Ureter (tissue), 1 donor: ENCODE results near the gene MYH10. TPM values are rescaled to one million over a fixed set of nuclear protein-coding genes. Genes with fewer than 3 reads are reported as not detected.
"Not testable (repeated sequence)": the region's sequence is repeated elsewhere in the genome, so short reads cannot be mapped to it uniquely, and the experiment has no call there.

Experiments used
- DNase-seq: peaks from one replicate; pipeline ENCODE4 v3.0.0-alpha.2; 2020; ENCODE audit warnings: low spot score
- total RNA-seq: library from RNA; stranded (reverse); gene quantifications from one replicate; pipeline ENCODE4 v1.2.4, GENCODE V29; 2023
- donor health status: DM: yes; HTN: yes; CAD: no.

MYH10 gene
- total RNA-seq, 1 donor from 2014 or later, result 30.8 TPM

- no peak for DNase-seq
These were observed 74.5 kb downstream of the MYH10 start for GRCh38 chr17:8556074-8556473.

DNA sequence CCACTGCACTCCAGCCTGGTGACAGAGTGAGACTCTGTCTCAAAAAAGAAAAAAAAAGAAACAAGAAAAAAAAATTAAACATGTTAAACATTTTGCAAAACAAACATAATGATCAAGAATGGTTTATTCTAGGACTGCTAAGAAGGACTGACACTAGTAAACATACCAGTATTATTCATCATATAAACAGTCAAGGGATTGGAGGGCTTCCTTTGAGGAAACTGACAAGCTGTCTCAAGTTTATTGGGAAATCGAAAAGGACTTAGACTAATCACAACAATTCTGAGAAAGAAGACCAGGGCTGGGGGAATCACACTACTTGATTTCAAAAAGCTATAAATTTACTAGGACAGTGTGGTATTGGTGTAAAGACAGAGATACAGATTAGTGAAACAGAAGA lies 75.5 kb downstream of the MYH10 start:
- DNase-seq, result no peak

DNA sequence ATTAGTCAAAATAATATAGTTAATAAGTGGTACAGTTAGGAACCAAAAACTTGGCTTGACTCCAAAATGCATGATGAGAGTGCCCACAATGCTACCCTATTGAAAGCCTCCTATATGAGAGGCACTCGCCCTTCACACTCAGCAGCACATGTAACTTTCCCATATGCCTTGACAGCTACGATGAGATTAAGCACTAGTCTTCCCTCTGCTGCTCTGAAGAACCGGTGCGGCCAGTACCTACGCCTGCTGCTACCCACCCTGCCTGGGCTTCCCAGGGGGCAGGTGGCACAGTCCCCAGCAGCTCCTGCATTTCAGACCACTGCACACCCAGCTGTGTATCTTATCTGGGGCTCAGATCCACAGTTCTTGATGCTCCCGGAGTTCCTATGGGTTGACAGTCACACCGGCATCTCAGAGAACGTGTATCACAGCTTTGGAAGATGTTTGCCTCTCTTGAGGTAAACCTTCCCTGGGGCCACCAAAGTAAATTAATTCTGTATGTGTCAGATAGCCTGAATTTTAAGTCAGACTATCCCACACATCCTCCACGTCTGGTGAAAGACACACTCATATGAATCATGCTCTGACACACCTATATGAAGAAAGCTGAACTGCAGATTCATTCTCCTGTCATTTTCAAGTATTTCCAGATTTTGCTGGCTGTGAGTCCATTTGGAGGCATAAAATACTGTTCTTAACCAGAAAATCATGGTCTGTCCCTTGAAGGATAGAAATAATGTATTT lies 77.8 kb downstream of the MYH10 start:
- no peak for DNase-seq

DNA sequence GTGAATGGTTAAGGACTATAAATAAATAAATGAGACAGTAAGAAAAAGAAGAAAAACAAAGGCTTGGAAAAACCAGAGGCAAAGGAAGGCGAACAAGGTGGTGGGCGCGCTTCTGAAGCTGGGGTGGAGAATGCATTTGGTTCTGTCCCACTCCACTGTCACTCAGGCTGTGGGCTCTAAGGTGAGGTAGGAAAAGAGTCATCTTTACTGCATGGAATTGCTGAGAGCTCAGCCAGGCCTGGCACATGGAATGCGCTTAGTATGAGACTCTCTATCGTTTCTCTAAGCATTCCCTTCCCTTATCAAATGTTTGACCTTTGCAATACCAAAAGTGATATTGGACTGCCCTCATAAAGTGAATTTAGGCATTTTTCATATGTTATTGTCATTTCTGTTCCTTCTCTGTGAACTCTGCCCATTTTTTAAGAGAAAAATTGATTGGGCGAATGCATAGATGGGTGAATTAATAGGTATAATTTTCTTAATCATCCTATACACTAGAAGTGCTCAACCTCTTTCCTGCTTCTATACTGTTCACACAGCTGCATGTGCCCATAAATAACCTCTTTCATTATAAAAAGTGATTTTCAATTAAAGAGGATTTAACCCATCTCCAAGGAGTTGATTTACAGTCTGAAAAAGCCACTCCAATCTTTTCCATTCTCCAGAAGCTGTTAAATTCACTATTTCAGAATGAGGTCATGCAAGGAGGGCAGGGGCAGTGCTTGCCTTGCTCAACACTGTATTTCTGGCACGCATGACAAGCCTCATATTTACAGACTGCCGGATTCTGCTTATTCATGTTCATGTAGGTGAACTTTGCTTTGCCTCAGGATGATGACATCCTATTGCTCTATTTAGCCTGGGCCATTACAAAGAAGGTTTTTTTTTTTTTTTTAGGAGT lies 87.7 kb downstream of the MYH10 start:
- no peak for DNase-seq

- not testable (repeated sequence) for DNase-seq
These were observed 90.5 kb downstream of the MYH10 start for GRCh38 chr17:8539976-8540375.

DNA sequence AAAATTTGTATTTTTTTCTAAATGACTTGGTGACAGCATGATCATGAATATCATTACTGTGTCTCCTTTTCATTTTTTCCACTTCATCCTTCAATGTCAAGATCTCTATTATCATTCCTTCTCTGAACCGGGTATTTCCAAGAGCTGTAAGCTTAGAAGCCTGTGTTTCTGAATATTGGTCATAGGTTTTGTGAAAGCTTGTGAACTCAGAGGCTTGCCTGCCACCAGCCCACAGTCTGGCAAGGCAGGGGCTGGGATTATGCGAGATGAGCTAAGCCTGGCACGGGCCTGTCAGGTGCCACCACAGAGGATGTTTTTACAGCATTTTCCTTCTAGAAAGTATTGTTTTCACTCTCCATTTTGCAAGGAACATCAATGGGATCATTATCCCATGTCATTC lies 92.8 kb downstream of the MYH10 start:
- DNase-seq, result no peak

GRCh38 chr17:8534498-8535188 lies 95.9 kb downstream of the MYH10 start:
- no peak for DNase-seq

DNA sequence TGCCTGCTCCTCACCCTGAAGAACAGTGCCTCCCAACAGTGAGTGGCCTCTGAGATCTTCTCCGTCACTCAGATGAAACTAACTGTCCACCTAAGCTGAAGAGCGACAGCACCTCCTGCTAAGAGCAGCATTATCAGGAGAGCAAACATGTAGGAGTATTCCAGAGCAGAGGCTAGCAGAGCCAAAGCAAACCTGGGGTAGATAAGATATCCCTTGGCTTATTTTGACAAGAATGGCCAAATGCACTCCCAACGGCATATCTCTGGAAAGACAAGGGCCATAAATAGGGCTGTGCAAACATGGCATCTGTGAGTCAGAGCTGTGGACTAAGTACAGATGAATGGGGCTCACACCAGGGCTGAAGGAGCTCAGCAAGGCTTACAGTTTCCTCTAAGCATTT lies 98.5 kb downstream of the MYH10 start:
- DNase-seq, result no peak

- no peak for DNase-seq
These were observed 107.9 kb downstream of the MYH10 start for GRCh38 chr17:8522577-8522976.

DNA sequence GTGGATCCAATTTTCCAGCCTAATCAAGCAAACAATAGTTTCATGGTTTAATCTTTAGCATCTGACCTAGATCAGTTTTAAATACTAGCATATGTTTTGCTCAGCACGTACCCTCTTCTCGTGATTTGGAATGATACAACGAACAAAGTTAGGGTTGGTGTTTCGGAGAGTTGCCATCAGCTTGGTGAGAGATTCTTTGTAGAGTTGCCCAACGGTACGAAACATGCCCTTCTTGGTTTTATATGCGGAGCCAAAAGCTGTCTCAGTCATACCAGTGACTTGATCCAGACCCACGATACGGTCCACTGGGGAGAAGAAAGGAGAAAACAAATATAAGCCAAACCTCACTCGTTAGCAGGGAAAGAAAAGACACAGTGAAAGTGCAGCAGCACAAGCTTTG lies 109.5 kb downstream of the MYH10 start:
- no peak for DNase-seq

- DNase-seq, result no peak
These were observed 111.7 kb downstream of the MYH10 start for GRCh38 chr17:8518850-8519249.

GRCh38 chr17:8518326-8518725 lies 112.2 kb downstream of the MYH10 start:
- no peak for DNase-seq

DNA sequence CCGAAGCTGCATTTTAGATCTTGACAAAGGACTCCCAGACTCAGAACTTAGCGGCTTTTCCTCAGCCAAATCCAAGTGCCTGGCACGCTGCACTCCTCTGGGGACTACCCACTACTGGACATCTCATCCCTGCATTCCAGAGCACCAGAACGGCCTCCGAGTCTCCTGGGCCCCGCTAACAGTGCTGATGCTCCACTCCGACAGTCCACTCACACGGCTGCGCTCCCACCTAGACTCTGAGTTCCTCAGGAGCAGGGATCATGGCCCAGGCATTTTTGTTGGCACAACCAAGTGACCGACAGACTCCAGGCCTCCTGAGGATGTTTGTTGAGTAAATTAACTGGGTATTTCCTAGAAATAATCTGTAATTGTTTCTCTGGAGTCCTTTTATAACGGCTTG lies 115.7 kb downstream of the MYH10 start:
- no peak for DNase-seq

DNA sequence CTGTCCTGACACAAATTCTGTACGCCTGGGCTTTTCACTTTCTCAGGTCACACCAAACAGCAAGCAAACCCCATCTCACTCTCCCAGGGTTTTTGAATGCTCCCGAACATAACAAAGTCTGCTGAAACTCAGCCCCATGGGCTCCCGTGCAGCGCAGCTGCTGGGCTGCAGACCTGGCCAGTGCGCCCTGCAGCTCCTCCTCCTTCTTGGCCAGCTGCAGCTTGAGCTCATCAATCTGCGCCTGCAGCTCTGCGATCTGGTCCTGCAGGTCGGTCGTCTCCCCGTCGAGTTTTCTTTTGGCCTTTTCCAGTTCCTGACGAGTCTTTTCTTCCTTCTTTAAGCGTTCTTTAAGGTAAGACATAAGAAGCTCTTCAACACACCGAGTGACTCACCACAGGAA lies 124.4 kb downstream of the MYH10 start:
- no peak for DNase-seq

GRCh38 chr17:8504460-8505207 lies 125.9 kb downstream of the MYH10 start:
- DNase-seq, result no peak

GRCh38 chr17:8503807-8504206 lies 126.7 kb downstream of the MYH10 start:
- DNase-seq, result no peak

DNA sequence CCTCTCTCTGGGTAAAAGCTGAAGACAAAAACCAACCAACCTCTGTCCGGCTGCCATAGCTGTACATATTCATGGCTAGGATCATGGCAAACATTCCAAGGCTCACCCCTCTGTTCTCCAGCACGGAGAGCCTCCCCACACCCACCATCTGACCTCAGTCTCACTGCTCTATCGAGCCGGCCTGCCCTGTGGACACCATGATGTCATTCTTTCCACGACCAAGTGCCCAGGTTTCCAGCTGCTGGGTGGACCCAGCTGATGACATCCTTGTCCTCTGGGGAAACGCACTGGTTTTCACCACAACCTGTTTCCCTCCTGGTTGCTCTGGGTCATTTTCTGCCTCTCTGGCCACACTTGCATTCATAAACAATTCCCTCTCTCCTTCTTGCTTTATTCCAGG lies 127.2 kb downstream of the MYH10 start:
- no peak for DNase-seq

DNA sequence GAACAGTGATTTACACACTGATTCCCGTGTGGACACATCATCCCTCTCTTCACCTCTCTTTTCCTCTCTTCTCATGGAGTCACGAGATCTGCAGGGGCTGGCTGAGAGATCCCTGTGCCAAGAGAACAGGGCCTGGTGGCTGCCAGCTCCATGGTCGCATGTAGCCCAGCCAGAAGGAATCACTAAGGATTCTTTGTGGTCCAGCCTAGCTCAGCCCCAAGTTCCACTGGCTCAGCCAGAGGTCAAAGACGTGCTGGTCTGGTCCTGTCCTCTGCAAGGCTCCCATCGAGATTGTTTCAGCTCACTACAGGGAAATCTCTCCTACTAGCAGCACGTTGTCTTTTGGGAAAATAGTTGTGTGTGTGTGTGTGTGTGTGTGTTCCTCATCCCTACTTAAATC lies 128.4 kb downstream of the MYH10 start:
- DNase-seq, result no peak

- no peak for DNase-seq
These were observed 129.9 kb downstream of the MYH10 start for GRCh38 chr17:8500609-8501008.

- DNase-seq, result peak; percentile 1
These were observed 130.9 kb downstream of the MYH10 start for GRCh38 chr17:8499614-8500013.

GRCh38 chr17:8499171-8499570 lies 131.4 kb downstream of the MYH10 start:
- no peak for DNase-seq

- DNase-seq, result no peak
These were observed 134.4 kb downstream of the MYH10 start for GRCh38 chr17:8496081-8496480.
